ENCODE results near the gene DOCK9. TPM values are rescaled to one million over a fixed set of nuclear protein-coding genes. Genes with fewer than 3 reads are reported as not detected.

The DOCK9 gene
- total RNA-seq, 1 experiment from 2014 or later = 4.5 TPM

GRCh38 chr13:98809345-98809777, 168.5 kb downstream of the DOCK9 start:
- CTCF ChIA-PET = no interaction called here
- TF ChIP-seq, protein P1, sequence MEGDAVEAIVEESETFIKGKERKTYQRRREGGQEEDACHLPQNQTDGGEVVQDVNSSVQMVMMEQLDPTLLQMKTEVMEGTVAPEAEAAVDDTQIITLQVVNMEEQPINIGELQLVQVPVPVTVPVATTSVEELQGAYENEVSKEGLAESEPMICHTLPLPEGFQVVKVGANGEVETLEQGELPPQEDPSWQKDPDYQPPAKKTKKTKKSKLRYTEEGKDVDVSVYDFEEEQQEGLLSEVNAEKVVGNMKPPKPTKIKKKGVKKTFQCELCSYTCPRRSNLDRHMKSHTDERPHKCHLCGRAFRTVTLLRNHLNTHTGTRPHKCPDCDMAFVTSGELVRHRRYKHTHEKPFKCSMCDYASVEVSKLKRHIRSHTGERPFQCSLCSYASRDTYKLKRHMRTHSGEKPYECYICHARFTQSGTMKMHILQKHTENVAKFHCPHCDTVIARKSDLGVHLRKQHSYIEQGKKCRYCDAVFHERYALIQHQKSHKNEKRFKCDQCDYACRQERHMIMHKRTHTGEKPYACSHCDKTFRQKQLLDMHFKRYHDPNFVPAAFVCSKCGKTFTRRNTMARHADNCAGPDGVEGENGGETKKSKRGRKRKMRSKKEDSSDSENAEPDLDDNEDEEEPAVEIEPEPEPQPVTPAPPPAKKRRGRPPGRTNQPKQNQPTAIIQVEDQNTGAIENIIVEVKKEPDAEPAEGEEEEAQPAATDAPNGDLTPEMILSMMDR (conservative IDR thresholded peaks at IDR 0.05; ENCODE audit: low read depth, low read length) = no peak
- TF ChIP-seq EZH2 (IDR thresholded peaks at IDR 0.05; ENCODE audit: borderline replicate concordance, low read depth, low read length, poor library complexity, severe bottlenecking) = no peak

DNA sequence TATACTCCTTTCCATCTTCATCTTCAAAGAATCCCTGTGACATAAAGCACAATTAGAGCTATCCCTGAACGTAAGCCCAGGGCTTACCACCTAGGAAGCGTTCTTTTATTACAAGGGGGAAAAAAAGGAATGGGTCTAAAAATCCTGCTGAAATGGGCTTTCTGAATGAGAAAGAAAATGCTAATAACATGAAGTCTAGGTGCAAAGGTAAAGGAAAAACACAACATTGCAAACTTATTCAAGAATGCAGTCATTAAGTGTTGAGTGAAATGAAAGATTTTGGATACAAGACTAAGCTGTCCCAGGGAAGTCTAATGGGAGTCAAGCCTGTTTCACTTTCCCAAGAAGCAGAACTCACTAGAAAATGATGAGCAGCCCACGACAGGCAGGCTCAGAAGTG, 170.1 kb downstream of the DOCK9 start:
- BruUV-seq (replicated peaks) = no TSS peak
- no peak for DNase-seq (ENCODE audit: low spot score)
- H3K4me3 ChIP-seq (ENCODE audit: low read depth, low read length, poor library complexity, severe bottlenecking) = no peak overlapping the region
- POLR2A ChIA-PET (ENCODE audit: low non-redundant PET) = no interaction called here
- no peak for TF ChIP-seq EZH2 (IDR thresholded peaks at IDR 0.05; ENCODE audit: borderline replicate concordance, low read depth, low read length, poor library complexity, severe bottlenecking)
- TF ChIP-seq, protein P1 (conservative IDR thresholded peaks at IDR 0.05; ENCODE audit: low read depth, low read length) = no peak
- no peaks in the 10 kb centered on the region for H3K27me3 ChIP-seq (replicated peaks; ENCODE audit: insufficient read depth, low read depth, low read length, poor library complexity)
- CTCF ChIA-PET = no interaction called here
- no peaks in the 10 kb centered on the region for H3K4me1 ChIP-seq (ENCODE audit: insufficient read depth, low read length, poor library complexity, severe bottlenecking)
- H3K27ac ChIP-seq (ENCODE audit: low read depth, low read length, poor library complexity, severe bottlenecking) = no peak overlapping the region
- intact Hi-C loops (cut with micrococcal nuclease; ENCODE audit: unreplicated experiment) = no loop called here
- H3K36me3 ChIP-seq (ENCODE audit: insufficient read depth, low read length, poor library complexity, severe bottlenecking) = no peaks in the 10 kb centered on the region
- H3K9me3 ChIP-seq (ENCODE audit: low read depth, low read length, poor library complexity, severe bottlenecking) = no peaks in the 10 kb centered on the region

More at GRCh38 chr13:98809345-98809777, 168.5 kb downstream of the DOCK9 start:
- no peaks in the 10 kb centered on the region for H3K4me1 ChIP-seq (ENCODE audit: insufficient read depth, low read length, poor library complexity, severe bottlenecking)
- intact Hi-C loops (cut with micrococcal nuclease; ENCODE audit: unreplicated experiment) = no loop called here
- no TSS peak for BruUV-seq (replicated peaks)
- no peak overlapping the region for H3K4me3 ChIP-seq (ENCODE audit: low read depth, low read length, poor library complexity, severe bottlenecking)
- no peak for DNase-seq (ENCODE audit: low spot score)
- no peak overlapping the region for H3K27ac ChIP-seq (ENCODE audit: low read depth, low read length, poor library complexity, severe bottlenecking)
- H3K9me3 ChIP-seq (ENCODE audit: low read depth, low read length, poor library complexity, severe bottlenecking) = no peaks in the 10 kb centered on the region
- H3K36me3 ChIP-seq (ENCODE audit: insufficient read depth, low read length, poor library complexity, severe bottlenecking) = no peaks in the 10 kb centered on the region
- no peaks in the 10 kb centered on the region for H3K27me3 ChIP-seq (replicated peaks; ENCODE audit: insufficient read depth, low read depth, low read length, poor library complexity)
- POLR2A ChIA-PET (ENCODE audit: low non-redundant PET) = no interaction called here

DNA sequence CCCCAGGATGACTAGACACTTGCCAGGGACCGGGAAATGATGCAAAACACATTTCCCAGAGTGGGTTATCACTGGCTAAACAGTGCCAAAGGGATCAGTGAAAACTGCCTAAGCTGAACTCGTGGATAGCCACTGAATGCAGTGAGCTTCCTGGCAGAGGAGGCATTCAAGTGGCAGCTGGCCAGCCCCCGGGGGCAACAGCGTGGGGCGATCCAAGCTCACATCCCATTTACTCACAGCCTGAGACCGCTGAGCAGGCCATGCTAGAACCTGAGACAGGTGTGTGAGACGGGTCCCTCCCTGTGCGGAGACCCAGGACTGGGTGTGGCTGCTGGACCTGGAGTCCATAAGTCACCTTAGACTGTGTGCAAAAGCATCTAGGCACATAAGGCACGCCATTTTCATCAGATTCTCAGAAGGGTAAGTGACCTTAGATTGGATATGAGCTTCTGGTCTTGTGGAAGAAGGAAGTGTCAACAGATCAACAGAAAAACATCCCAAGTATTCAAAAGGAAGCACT, 173.5 kb downstream of the DOCK9 start:
- BruUV-seq (replicated peaks) = no TSS peak
- H3K36me3 ChIP-seq (ENCODE audit: insufficient read depth, low read length, poor library complexity, severe bottlenecking) = no peaks in the 10 kb centered on the region
- no peak for DNase-seq (ENCODE audit: low spot score)
- CTCF ChIA-PET = no interaction called here
- POLR2A ChIA-PET (ENCODE audit: low non-redundant PET) = no interaction called here
- intact Hi-C loops (cut with micrococcal nuclease; ENCODE audit: unreplicated experiment) = no loop called here
- H3K4me3 ChIP-seq (ENCODE audit: low read depth, low read length, poor library complexity, severe bottlenecking) = no peak overlapping the region
- TF ChIP-seq EZH2 (IDR thresholded peaks at IDR 0.05; ENCODE audit: borderline replicate concordance, low read depth, low read length, poor library complexity, severe bottlenecking) = no peak
- no peaks in the 10 kb centered on the region for H3K27me3 ChIP-seq (replicated peaks; ENCODE audit: insufficient read depth, low read depth, low read length, poor library complexity)
- no peaks in the 10 kb centered on the region for H3K9me3 ChIP-seq (ENCODE audit: low read depth, low read length, poor library complexity, severe bottlenecking)
- H3K27ac ChIP-seq (ENCODE audit: low read depth, low read length, poor library complexity, severe bottlenecking) = no peak overlapping the region
- no peaks in the 10 kb centered on the region for H3K4me1 ChIP-seq (ENCODE audit: insufficient read depth, low read length, poor library complexity, severe bottlenecking)

- intact Hi-C loops (cut with micrococcal nuclease; ENCODE audit: unreplicated experiment) = no loop called here
- POLR2A ChIA-PET (ENCODE audit: low non-redundant PET) = no interaction called here
- no TSS peak for BruUV-seq (replicated peaks)
- CTCF ChIA-PET = no interaction called here
- DNase-seq (ENCODE audit: low spot score) = no peak
- no peak overlapping the region for H3K4me3 ChIP-seq (ENCODE audit: low read depth, low read length, poor library complexity, severe bottlenecking)
- H3K27me3 ChIP-seq (replicated peaks; ENCODE audit: insufficient read depth, low read depth, low read length, poor library complexity) = no peaks in the 10 kb centered on the region
- no peaks in the 10 kb centered on the region for H3K36me3 ChIP-seq (ENCODE audit: insufficient read depth, low read length, poor library complexity, severe bottlenecking)
- TF ChIP-seq, protein P1 (conservative IDR thresholded peaks at IDR 0.05; ENCODE audit: low read depth, low read length) = no peak
- no peak for TF ChIP-seq EZH2 (IDR thresholded peaks at IDR 0.05; ENCODE audit: borderline replicate concordance, low read depth, low read length, poor library complexity, severe bottlenecking)
- H3K27ac ChIP-seq (ENCODE audit: low read depth, low read length, poor library complexity, severe bottlenecking) = no peak overlapping the region
- no peaks in the 10 kb centered on the region for H3K4me1 ChIP-seq (ENCODE audit: insufficient read depth, low read length, poor library complexity, severe bottlenecking)
- no peaks in the 10 kb centered on the region for H3K9me3 ChIP-seq (ENCODE audit: low read depth, low read length, poor library complexity, severe bottlenecking)
Measured at GRCh38 chr13:98803921-98804320, 173.9 kb downstream of the DOCK9 start.

Measured in A673 (cell line).